Eye (tissue), 1 donor: ENCODE data around the gene ELANE.
A peak's percentile ranks its signal among the peaks of the same experiment; 100 is the strongest.
"Not testable (repeated sequence)": the region's sequence is repeated elsewhere in the genome, so short reads cannot be mapped to it uniquely, and the experiment has no call there.

Source experiments
- DNase-seq: peaks from one replicate; pipeline ENCODE4 v3.0.0-alpha.2; 2015

The ELANE gene

DNA sequence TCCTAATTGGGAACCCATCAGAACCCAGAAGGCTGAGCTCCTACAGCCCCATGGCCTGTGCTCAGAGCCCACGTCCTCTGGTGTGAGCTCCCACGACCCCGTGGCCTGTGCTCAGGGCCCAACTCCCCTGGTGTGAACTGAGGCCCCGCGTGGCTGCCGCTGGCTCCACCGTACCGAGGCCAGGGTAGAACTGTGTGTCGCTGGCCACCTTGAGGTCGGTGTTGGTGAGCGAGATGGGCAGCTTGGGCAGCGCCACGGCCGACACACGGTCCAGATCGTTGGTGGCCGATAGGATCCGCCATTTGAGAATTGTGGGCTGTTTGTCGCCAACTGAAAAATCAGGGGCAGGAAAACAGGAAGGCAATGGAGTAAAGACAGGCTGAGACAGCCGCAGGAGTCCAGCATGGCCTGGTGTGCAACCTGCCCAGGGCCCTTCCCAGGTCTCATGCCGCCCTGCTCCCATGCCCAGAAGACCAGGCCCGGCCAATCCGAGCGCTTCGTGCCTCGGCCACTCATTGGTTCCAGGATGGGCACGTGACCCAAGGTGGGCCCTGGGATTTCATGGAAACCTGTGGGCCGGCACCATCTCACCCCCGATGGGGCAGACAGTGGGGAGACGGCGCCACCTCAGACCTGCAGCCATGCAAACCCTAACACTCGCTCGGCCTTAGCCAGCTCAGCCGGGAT is 29.4 kb downstream of the ELANE start:
- no peak for DNase-seq

DNA sequence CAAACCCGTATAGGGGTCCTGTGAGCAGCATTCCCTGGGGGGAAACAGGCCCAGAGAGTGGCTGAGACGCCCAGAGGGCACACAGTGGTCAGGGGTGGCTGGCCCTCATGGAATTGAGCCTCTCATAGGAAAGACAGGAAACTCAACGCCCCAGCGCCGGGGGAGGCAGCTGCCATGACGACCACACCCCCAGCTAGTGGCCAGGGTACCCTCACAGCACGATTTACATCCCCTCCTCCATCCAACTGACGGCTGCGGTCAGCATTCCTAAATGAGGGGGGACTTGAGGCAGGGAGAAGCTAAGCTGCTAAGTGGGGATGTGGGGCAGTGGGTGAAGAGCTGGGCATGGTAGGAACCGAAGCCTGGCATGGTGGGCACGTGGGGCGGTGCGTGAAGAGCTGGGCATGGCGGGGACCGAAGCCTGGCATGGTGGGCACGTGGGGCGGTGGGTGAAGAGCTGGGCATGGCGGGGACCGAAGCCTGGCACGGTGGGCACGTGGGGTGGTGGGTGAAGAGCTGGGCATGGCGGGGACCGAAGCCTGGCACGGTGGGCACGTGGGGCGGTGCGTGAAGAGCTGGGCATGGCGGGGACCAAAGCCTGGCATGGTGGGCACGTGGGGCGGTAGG is 30.9 kb downstream of the ELANE start:
- no peak for DNase-seq

DNA sequence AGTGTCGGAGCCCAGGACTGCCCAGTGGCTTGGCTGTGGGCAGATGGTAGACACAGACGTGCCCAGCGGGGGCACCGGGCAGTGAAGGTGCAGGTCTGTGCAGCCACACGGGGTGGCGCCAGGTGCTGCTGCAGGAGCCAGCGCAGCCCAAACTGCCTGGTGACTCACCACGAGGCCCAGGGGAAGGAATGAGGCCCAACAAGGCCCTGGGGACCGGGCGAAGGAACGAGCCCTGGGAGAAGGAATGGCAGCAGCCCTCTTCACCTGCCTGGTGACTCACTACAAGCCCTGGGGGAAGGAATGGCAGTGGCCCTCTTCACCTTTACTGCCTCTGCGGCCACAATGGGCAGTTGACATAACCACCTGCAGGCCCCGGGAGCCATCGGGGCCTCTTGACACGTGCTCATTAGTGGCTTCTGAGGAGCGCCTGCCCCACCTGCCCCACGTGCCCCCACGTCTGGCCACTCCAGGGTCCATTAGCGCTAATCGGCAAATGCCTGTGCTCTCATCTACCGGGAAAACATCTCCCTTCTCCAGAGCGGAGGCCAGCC is 31.6 kb downstream of the ELANE start:
- no peak for DNase-seq

DNA sequence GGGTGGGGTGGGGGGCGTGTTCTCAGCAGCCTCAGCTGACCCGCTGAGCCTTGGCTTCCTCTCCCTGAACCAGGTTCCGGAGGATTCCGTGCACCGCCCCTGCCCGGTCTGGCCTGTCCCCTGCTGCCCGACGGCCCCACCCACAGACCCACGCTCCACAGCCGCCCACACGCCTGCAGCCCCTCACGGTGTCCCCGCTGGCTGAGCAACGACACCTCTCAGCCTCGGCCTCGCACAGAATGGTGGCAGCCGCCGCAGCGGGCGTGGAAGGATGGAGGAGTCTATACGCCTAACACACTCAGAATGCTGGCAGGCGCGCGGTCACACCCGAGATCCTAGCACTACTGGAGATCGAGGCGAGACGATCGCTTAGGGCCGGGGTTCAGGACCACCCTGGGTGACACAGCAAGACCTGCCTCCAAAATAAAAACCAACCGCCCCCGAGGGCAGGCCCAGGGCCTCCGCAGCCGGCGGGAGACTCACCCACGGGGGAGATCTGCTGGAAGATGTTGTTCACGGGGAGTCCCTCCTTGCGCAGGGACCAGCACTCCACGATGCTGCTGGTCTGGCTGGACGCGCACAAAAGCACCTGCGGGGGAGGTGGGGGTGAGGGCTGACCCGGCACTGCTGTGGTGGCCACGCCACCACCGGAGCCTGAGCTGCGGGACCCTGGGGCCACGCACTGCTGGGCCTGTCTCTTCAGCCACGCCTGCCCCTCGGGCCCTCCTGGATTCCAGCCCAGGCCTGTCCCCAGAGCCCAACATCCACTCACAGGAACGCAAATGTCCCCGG is 32.5 kb downstream of the ELANE start:
- DNase-seq = no peak

DNA sequence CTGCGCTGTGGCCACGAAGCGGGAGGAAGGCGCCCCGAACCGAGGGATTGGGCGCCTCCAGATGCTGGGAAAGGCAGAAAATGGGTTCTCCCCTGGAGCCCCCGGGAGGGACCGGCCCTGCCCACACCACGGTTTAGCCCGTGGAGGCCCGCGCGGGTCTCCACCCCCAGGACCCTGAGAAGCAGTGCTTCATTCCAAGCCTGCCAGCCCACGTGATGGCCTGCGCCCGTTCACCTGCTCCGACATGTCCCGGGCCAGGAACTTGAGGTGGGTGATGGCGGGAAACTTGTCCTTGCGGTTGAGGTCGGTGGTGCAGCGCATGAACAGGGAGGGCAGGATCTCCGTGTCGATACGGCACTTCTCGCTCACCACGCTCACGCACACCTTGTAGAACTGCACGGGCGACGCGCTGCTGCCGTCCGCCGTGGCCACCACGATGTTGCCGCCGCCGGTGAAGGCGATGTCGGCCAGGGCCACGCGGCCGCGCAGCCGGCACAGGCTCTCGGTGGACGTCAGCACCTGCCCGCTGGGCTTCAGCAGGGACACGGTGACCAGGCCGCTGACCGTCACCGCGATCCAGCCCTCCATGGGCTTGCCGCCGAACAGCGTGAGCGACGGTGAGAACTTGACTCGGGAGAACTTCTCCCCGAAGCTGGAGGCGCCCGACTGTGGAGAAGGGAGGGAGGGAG is 33.6 kb downstream of the ELANE start:
- no peak for DNase-seq

DNA sequence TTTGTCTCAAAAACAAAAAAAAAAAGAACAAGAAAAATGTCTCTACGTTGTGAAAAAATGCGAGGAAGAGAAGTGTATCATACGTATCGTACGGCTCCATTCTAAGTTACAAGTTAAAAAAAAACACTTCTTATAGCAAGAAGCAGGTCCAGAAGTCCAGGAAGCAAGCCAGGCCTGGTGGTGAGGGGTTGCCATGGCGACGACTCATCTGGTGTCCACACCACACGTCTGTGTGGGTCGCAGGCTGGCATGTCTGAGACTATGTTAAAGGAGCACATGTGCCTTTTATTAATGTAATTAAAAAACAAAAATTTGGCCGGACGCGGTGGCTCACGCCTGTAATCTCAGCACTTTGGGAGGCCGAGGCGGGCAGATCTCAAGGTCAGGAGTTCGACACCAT is 35.0 kb downstream of the ELANE start:
- DNase-seq = no peak

- no peak for DNase-seq
These were observed 35.5 kb downstream of the ELANE start for GRCh38 chr19:887599-887998.

GRCh38 chr19:888581-889385 is 36.7 kb downstream of the ELANE start:
- no peak for DNase-seq

DNA sequence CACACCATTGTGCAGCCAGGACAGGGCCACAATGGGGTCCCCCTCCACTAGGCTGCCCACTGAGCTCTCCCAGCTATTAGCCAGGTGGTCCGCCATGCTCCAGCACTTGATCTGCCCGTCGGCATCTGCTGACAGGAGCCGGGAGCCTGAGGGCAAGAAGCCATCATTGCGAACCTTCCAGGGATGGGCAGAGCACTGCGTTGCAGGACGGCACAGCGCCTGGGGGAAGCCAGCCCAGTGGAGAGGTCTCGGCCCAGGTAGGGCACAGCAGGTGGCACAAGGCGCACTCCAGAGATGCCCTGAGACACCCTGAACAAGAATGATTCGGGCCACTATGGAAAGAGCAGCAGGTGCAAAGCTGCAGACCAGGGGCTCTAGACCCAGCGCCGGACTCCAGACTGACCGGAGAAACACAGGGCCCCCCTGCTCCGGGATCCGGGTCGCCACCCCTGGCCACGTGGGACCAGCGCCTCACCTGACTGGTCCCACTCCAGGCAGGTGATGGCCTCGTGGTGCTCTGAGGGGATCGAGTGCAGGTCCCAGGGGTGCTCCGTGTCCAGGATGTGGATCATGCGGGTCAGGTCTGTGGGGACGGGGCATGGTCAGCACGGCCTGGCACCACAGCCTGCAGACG is 37.7 kb downstream of the ELANE start:
- no peak for DNase-seq

DNA sequence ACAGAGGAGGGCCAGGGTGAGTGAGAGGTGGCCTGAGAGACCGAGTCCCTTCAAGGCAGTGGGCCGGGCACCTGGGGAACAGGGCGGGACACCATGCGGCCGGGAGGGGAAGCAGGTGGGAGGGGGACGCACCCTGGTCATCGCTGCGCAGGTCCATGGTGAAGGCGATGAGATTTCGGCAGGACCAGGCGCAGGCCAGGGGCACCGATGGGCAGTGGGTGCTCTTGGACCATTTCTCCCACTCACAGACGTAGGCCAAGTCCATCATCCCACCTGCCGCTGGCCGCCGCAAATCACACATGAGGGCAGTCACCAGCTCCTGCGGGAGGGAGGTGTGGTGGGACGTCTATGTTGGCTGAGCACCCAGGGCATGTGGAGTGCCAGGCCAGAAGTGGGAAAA is 38.7 kb downstream of the ELANE start:
- no peak for DNase-seq

DNA sequence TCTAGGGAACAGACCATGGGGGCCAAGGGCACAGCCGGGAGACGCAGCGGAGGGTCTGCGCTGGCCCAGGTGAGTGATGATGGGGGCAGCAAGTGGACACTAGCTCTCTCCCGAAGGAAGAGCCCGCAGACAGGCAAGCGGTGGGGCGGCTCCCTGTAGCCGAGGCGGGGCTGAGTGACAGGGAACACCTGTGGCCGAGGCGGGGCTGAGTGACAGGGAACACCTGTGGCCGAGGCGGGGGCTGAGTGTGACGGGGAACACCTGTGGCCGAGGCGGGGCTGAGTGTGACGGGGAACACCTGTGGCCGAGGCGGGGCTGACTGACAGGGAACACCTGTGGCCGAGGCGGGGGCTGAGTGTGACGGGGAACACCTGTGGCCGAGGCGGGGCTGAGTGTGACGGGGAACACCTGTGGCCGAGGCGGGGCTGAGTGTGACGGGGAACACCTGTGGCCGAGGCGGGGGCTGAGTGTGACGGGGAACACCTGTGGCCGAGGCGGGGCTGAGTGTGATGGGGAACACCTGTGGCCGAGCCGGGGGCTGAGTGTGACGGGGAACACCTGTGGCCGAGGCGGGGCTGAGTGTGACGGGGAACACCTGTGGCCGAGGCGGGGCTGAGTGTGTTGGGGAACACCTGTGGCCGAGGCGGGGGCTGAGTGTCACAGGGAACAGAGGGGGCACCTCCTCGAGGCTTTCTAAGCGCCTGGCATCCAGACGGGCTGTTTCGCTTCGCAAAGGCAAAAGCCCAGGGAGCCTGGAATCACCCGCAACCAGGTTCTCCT is 39.5 kb downstream of the ELANE start:
- not testable (repeated sequence) for DNase-seq

DNA sequence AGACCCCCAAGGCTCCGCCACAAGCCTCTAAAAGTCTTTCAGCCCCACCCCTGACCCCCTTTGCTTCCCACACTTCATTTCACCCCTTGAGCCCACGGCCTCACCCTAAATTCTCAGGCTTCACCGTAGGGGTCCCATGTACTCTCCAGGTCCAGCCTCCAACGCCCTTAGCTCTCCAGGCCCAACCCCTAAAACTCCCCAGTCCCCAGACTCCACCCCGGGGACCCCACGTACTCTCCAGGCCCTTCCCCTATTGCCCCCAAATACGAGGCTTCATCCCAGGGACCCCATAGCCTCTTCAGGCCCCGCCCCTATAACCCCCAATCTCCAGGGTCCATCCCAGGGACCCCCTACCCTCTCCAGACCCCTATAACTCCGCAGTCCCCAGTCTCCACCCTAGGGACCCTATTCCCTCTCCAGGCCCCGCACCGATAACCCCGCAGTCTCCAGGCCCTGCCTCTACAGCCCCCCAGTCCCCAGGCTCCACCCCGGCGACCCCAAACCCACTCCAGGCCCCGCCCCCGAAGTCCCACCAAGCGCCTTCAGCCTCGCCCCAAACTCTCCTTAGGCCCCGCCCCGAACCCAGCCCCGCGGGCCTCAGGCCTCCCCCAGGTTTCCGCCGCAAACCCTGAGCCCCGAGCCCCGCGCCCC is 40.3 kb downstream of the ELANE start:
- DNase-seq = peak; percentile 24

- peak; percentile 98 for DNase-seq
These were observed 41.0 kb downstream of the ELANE start, which contains the start of the genes MED16 and RNU6-9 for GRCh38 chr19:892894-893689. TSS of gene MED16 (minus strand) at chr19:893187. CDS start at chr19:891131, 2,056 bp downstream. TSS of gene RNU6-9 (plus strand) at chr19:893484.

DNA sequence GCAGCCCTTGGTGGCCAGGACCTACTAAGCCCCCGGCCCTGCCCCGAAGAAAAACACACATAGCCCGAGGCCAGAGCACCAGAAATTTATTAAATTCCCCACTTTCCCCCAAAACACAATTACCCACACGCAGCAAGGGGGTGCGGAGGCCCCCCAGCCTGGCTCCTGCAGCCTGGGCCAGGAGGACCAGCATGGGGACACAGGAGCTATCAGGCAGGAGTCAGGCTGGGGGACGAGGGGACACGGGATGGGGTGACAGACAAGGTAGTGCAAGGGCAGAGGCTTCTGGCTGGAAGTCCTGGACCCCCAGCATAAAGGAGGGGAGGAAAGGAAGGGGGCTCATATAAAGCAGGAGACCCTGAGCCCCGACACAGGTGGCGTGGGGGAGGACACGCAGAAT is 44.3 kb downstream of the ELANE start:
- DNase-seq = no peak

GRCh38 chr19:896999-897398 is 44.9 kb downstream of the ELANE start:
- DNase-seq = no peak

DNA sequence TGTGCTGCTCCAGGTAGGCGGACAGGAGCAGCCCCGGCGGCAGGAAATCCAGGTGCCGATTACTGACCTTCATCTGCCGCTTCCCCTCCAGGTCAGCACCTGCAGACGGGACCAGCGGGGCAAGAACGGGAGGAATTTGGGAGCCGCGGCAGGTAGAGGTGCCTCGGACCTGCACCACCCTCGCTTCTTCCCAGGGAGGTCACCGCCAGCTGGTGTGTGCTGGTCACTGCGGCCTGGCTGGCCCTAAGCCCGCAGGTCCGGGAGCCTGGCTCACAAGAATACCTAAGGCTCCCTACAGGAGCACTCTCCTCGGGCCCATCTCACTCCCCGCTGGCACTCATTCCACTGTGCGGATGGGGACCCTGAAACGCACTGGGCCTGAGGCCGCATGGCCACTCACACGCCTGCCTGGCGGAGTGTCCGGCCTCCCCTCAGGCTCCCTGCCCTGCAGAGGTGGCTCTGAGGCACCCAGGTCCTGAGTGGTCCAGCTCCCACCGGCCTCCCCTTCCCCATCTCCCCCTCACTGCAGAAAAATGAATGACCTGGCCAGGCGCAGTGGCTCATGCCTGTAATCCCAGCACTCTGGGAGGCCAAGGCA is 45.4 kb downstream of the ELANE start:
- no peak for DNase-seq

- peak; percentile 83 for DNase-seq
These were observed 46.6 kb downstream of the ELANE start for GRCh38 chr19:898663-899062.

GRCh38 chr19:899336-900042 is 47.4 kb downstream of the ELANE start:
- no peak for DNase-seq

GRCh38 chr19:900043-900301 is 47.9 kb downstream of the ELANE start:
- DNase-seq = no peak
